SK-N-DZ (cell line): Measurements from ENCODE around the gene NECAB3.

ENCODE experiments used
- DNase-seq: peaks from one replicate; pipeline ENCODE4 v3.0.0-alpha.2; 2015; ENCODE audit warnings: low spot score

Gene NECAB3

GRCh38 chr20:33697129-33697528 lies 22.9 kb upstream of the NECAB3 start:
- DNase-seq: peak; percentile 78

- DNase-seq: peak; percentile 97
Observed at GRCh38 chr20:33696448-33696847, 22.2 kb upstream of the NECAB3 start.

- DNase-seq: no peak
Observed at GRCh38 chr20:33694639-33695012, 20.4 kb upstream of the NECAB3 start.

DNA sequence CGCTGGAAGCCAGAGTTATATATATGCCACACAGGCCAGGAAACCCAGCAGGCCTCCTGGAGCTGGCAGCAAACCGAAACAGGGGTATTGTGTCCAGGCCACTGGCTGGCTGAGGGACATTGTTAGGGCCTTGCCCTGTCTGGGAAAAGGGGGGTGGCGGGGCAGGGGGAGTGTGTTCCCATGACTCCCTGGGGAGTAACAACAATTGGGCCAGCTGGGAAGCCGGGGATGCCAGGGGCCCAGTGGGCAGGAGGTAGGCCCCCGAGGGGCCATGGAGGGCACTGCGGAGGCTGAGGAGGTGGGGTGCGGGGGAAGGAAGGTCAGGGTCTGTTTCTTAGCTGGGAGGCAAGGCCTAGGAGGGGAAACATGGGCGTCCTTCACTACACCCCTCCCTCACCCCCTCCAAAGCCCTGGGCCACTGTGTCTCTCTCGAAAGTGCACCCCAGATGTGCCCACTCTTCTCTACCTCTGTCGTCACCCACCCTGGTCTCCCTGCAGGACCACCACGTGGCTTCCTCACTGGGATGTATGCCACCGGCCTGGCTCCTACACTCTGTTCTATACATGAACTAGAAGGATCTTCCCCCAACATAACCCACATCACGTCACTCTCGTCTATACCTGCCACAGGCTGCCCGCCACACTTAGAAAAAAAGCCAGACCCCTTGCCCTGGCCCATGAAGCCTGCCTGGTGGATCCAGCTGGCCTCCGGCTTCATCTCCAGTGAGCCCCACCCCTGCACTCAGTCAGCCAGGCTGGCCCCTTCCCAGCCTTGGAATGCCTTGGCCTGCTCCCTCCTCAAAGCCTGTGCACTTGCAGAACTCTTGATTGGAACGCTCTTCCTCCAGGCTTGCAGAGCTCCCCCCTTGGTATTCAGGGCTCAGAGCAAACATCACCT lies 19.8 kb upstream of the NECAB3 start:
- peak; percentile 45 for DNase-seq

- DNase-seq: no peak
Observed at GRCh38 chr20:33693289-33693688, 19.1 kb upstream of the NECAB3 start.

DNA sequence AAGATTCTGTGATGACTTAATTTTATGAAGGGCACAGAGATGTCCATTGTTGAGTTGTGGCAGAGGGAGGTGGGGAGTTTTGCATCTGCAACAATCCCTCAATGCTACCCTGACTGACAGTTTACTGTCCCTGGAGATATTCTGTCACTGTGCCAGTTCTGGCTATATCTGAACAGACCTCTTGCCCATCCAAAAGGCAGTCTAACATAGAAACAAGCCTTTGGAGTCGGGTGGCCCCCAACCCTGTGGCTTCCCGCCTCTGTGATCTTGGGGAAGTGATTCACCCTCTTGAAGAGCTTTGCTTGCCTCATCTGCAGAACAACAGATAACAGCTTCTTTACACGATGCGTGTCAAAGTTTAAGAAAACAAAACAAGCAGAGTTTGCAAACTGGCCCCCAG lies 15.7 kb upstream of the NECAB3 start:
- no peak for DNase-seq

DNA sequence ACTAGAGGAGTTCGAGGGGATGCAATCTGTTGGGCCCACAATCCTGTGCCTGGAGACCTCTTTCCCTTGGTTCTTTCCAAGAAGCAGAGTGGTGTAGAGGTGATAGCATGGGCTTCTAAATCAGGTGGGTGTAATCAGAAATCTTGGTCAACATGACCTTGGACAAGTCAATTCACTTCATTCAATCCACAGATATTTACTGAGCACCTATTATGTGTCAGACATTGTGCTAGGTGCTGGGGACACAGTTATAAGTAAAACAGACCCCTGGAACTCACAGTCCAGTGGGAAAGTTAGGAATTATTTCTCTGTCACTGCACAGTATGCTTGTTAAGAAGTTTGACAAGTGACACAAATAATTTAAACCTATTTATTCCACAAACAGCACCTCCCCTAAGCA lies 15.3 kb upstream of the NECAB3 start:
- DNase-seq: no peak

DNA sequence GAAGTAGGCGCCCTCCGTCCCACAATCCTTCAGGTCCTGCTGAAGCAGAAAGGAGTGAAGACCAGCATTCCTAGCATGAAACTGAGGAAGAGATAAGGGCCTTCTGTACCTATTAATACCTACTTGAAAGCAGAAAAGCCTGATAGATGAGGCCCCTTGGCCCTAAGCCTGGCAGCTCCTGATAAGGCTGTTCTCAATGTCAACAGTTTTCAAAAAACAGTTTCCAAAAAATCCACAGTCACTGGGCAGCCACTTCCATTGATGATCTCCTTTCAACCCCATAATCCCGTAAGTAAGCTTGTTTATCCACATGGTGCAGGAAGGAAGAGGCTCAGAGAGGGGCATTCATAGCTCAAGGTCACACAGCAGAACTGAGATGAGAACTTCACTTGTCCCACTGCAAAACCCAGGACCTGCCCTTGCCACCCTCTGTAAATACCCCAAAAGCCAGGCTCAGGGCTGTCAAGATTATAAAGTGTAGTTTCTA lies 14.8 kb upstream of the NECAB3 start:
- no peak for DNase-seq

DNA sequence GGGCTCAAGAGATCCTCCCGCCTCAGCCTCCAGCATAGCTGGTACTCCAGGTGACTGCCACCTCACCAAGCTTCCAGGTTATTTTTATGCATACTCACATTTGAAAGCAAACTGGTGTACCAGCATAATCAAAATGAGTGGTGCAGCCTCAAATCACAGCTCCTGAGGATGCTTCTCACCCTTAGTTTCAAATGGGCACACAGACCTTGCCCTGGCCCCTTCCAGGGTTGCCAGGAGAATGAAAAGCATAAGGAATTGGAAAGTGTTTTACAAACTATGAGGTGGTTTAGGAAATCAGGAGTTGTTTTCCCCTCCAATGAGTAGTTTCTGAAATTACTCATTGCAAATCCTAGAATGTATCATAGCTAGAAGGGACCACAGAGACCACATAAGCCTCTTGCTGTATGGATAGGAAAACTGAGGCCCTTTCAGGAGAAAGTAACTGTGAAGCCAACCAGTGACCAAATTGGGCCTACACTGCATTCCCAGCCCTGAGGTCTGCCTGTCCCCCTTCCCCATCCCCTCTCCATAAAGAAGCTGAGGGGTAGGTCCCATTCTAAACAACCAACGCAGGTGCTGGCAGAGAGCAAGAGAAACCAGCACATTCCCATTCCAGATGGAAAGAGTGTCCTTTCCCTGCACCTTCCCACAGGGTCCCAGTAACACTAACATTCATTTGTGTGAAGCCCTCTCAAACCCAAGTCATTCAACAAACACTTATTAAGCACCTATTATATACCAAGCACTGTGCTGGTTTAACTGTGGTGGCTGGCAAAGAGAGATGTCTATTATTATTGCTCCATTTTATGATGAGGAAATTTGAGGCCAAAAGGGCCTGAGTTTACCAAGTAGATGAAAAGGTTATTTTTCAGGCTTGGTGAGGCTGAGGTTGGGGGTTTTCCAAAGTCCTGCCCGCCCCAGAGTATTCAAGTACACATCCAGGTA lies 14.0 kb upstream of the NECAB3 start:
- no peak for DNase-seq

DNA sequence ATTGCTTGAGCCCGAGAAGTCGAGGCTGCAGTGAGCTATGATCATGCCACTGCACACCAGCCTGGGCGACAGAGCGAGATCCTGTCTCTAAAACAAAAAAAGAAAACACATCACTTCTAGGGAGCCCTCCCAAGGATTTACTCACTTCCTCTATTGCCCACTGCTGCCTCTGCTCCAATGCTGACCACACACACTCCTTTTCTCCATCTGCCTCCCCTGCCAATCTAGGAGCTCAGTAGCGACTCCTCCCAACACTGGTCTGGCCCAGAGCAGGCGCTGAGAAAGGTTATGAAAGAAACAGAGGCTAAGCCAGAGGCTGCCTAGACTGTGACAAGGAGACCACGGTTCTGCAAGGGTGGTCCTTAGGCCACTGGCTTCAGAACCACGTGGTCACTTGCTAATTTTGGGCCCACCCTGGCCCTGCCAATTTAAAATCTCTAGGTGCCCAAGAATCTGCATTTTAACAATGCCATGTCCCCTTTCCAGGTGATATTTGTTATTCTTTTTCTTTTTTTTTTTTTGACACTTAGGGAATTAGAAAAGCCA lies 13.2 kb upstream of the NECAB3 start:
- DNase-seq: peak; percentile 36

DNA sequence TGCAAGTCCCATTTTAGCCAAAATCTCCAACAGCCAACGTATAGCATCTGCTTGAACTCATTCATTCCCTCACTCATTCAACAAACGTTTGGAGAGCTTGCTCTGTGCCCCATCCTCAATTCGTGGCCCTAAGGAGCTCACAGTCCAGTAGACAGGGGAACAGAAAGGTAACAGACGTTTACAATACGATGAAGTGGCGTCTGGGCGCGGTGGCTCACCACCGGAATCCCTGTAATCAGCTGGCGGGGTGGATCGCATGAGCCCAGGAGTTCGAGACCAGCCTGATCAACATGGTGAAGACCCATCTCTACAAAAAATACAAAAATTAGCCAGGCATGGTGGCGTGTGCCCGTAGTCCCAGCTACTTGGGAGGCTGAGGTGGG lies 12.7 kb upstream of the NECAB3 start:
- no peak for DNase-seq

DNA sequence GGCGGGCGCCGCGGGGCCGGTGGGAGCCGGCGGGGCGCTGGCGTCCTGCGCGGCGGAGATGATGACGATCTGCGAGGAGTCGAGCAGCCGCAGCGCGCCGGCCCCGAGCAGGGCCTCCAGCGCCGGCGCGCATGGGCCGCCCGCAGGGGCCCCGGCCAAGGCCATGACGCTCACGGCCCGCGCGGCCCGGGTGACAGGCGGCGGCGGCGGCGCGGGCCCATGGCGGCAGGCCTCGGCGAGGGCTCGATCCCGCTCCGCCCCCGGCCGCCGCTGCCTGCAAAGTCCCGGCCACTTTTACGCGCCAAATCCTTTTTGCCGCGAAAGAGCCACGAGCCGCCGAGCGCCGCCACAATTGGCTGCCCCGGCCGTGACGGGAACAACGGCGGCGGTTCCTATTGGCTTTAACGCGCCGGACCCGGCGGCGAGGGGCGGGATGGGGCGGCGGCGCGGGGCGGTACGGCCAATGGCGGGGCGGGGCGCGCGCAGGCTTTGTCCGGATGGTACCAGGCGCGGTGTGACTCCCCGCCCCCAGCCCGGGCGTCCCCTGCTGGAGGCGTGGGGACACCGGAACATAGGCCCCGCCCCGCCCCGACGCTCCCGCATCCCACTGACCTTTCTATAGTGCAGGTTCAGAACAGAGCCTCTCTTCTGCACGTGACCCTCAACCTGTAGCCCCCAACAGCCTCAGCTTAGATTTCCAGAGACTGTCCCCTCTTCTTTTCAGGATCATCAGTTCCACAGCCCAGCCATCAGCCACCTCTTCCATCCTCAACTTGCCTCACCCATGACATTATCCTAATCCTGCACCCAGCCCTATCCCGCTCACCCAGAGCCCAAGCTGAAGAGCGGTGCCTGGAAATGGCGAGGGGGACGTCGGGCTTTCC lies 12.1 kb upstream of the NECAB3 start, which contains the start of gene E2F1:
E2F1 (minus strand) TSS at position 286 of the 884 bp plus-strand sequence; CDS start at position 165, 121 bp downstream.
- peak; percentile 97 for DNase-seq

DNA sequence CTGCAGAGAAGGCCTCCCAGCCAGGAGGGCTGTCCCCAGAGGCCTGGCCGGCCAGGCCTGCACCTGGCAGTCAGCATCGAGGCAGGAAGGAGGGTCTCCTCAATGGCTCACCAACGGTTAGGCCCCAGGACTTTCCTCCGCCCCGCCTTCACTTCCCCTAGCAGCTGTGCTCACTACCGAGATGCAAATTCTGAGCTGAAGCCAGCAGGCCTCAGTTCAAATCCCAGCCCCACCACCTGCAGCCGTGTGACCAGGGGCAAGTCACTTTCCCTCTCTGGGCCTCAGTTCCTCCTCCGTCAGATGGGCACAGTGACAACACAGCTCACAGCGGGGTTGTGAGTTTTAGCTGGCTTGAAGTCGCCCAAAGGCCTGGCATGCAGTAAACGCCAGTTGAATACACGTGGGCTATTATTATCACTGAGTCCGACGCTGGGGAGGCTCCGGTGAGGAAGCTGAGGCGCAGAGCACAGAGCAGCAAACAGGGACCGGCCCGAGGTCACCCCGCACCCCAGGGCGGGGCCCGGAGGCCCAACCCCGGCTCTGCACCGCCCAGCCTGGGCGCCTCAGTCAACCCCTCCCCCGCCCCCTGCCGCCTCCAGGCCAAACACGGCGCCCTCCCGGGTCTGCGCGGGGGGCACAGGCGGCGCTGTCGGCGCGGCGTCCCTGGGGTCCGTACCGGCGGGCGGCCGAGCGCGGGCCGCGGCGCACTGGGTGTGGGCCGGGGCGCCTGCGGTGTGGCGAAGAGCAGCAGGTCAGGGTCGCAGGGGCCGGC lies 11.3 kb upstream of the NECAB3 start:
- no peak for DNase-seq

- peak; percentile 93 for DNase-seq
Observed at GRCh38 chr20:33684533-33685327, 10.5 kb upstream of the NECAB3 start.

DNA sequence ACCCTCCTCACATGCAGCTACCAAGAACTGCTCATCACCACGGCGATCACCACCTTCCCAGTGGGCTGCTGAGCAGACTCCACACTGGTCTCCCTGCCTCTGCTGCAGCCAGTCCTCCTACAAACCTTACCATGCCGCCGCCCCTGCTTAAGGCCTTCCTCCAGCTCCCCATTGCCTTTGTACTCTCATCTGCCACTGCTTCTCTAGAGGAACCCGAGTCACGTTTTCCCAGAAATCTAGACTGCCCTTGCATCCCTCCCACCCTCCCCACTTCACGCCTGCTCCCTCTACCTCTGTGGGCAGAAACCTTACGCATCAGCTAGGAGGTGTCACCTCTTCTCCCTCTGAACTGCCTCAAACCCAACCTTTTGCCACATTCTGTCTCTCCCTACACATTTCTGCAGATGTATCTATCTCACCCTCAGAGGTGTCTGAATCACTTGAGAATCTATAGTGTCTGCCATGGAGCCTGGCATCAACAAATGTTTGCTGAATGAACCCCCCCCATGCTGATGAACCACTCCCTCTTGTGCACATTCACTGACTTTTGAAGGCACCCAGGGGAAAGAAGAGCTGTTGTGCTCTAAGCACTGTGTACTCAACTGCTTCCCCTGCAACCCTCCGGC lies 7.6 kb upstream of the NECAB3 start:
- DNase-seq: no peak

- DNase-seq: no peak
Observed at GRCh38 chr20:33681288-33681687, 7.1 kb upstream of the NECAB3 start.

- no peak for DNase-seq
Observed at GRCh38 chr20:33680686-33681085, 6.5 kb upstream of the NECAB3 start.

DNA sequence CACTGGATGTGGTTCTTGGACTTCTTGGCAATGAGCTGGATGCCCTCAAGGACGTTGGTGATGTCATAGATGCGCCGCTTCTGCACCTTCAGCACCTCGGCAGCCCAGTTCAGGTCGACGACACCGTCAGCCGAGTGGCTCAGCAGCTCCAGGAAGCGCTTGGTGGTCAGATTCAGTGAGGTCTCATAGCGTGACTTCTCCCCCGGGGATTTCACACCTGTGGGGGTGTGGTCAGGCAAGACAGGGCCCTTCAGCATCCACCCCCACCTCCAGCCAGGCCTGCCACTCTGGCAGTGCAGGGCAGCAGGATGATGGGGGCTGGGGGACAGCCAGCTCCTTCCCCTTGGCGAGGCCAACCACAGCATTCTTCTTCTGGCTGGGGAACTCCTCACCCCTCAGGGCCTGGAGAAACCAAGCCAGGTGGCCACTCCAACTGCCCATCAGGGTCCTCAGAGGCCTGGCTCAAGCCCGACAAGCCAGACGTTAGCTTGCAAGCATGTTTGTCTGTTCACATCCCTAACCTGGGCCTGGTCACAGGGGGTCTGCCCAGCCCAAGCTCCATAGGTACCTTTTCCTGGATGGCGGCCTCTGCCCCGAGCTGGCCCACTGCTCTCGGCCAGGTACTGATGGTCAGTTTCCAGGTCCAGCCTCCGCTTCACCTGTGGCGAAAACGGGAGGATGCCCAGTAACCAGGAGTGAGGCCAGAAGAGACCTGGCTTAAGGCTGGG lies 5.7 kb upstream of the NECAB3 start:
- DNase-seq: no peak
